IMR-90 (cell line): ENCODE data around the gene PARP12. TPM values are rescaled to one million over a fixed set of nuclear protein-coding genes. Genes with fewer than 3 reads are reported as not detected.

Source experiments
- ATAC-seq: fragments of 200-7000 bp; cut with Tn5 transposase; 2 replicates; pipeline ENCODE4 v1.9.1; 2020; ENCODE audit warnings: low read depth, mild to moderate bottlenecking, moderate library complexity
- BruUV-seq: library from RNA; stranded (reverse); fragments of 400-500 nt; replicated peaks from 2 replicates; lab custom pipeline; 2021; lab: Mats Ljungman, UMichigan
- CTCF ChIA-PET: fragments of 300-600 bp; formaldehyde crosslinking; extraction: SDS; loops from one replicate; lab custom pipeline; 2021; ENCODE audit warnings: antibody characterized with exemption; lab: Yijun Ruan, JAX
- POLR2A ChIA-PET: fragments of 300-600 bp; sonication (Branson Sonifier 250); formaldehyde crosslinking; loops from one replicate; lab custom pipeline; 2022; ENCODE audit warnings: antibody characterized with exemption; ENCODE audit not compliant: unreplicated experiment; lab: Charles Lee
- DNase-seq: peaks from one replicate; pipeline ENCODE4 v3.0.0; 2013
- H2AFZ ChIP-seq: replicated peaks from 2 replicates; pipeline ENCODE3; 2013; ENCODE audit warnings: low read length, mild to moderate bottlenecking; ENCODE audit not compliant: poor library complexity
- H2AK5ac ChIP-seq: 2 replicates; pipeline ENCODE4 v1.6.1; 2013; ENCODE audit warnings: low read depth, low read length, inconsistent platforms
- H2AK9ac ChIP-seq: replicated peaks from 2 replicates; pipeline ENCODE3; 2013; ENCODE audit warnings: mild to moderate bottlenecking, low read depth, low read length, moderate library complexity; ENCODE audit not compliant: poor library complexity
- H2BK120ac ChIP-seq: 2 replicates; pipeline ENCODE4 v1.6.1; 2013; ENCODE audit warnings: low read depth, low read length, inconsistent platforms
- H2BK15ac ChIP-seq: 3 replicates; pipeline ENCODE4 v1.6.1; 2013; ENCODE audit warnings: low read depth, low read length, inconsistent platforms
- H2BK20ac ChIP-seq: 2 replicates; pipeline ENCODE4 v1.6.1; 2013; ENCODE audit warnings: low read depth, mild to moderate bottlenecking, inconsistent platforms, low read length, moderate library complexity
- H2BK5ac ChIP-seq: 2 replicates; pipeline ENCODE4 v1.6.1; 2013; ENCODE audit warnings: mild to moderate bottlenecking, low read depth, low read length, inconsistent platforms; ENCODE audit not compliant: poor library complexity, severe bottlenecking
- H3K14ac ChIP-seq: replicated peaks from 2 replicates; pipeline ENCODE4 v1.6.1; 2013; ENCODE audit warnings: low read depth, low read length, inconsistent platforms
- H3K18ac ChIP-seq: 2 replicates; pipeline ENCODE4 v1.6.1; 2013; ENCODE audit warnings: low read depth, low read length, control low read depth
- H3K23ac ChIP-seq: 2 replicates; pipeline ENCODE4 v1.6.1; 2013; ENCODE audit warnings: low read depth, low read length, inconsistent platforms
- H3K27ac ChIP-seq: 2 replicates; pipeline ENCODE4 v1.5.1; 2013; ENCODE audit warnings: mild to moderate bottlenecking, control low read depth, low read length; ENCODE audit not compliant: insufficient read depth
- H3K27me3 ChIP-seq: 2 replicates; pipeline ENCODE4 v1.6.1; 2013; ENCODE audit warnings: low read length; ENCODE audit not compliant: control insufficient read depth, insufficient read depth
- H3K36me3 ChIP-seq: 2 replicates; pipeline ENCODE4 v1.6.1; 2013; ENCODE audit warnings: low read length, mixed read lengths; ENCODE audit not compliant: control insufficient read depth, insufficient read depth
- H3K4ac ChIP-seq: 2 replicates; pipeline ENCODE4 v1.6.1; 2013; ENCODE audit warnings: low read depth, low read length, inconsistent platforms
- H3K4me1 ChIP-seq: 2 replicates; pipeline ENCODE4 v1.6.1; 2013; ENCODE audit warnings: low read length, mixed read lengths; ENCODE audit not compliant: control insufficient read depth, insufficient read depth
- H3K4me2 ChIP-seq: 2 replicates; pipeline ENCODE4 v1.6.1; 2013; ENCODE audit warnings: low read depth, mild to moderate bottlenecking, control low read depth, low read length, moderate library complexity
- H3K4me3 ChIP-seq: 2 replicates; pipeline ENCODE4 v1.5.1; 2013; ENCODE audit warnings: low read depth, mild to moderate bottlenecking, control low read depth, low read length, moderate library complexity; ENCODE audit not compliant: insufficient read depth
- H3K56ac ChIP-seq: 2 replicates; pipeline ENCODE4 v1.6.1; 2013; ENCODE audit warnings: low read length, inconsistent platforms; ENCODE audit not compliant: insufficient read depth; ENCODE audit errors: extremely low read depth
- H3K79me1 ChIP-seq, 2 experiments: 2 replicates each; pipeline ENCODE4 v1.6.1; 2013; ENCODE audit warnings: low read length in 2 of 2, inconsistent platforms in 1 of 2, low read depth in 1 of 2
- H3K9ac ChIP-seq: 2 replicates; pipeline ENCODE4 v1.6.1; 2013; ENCODE audit warnings: low read depth, low read length, control low read depth
- H3K9me1 ChIP-seq: 2 replicates; pipeline ENCODE4 v1.6.1; 2013; ENCODE audit warnings: low read length, inconsistent platforms; ENCODE audit not compliant: insufficient read depth
- H3K9me3 ChIP-seq: 2 replicates; pipeline ENCODE4 v1.6.1; 2013; ENCODE audit warnings: low read length; ENCODE audit not compliant: control insufficient read depth, insufficient read depth
- H4K20me1 ChIP-seq: 2 replicates; pipeline ENCODE4 v1.6.1; 2013; ENCODE audit warnings: low read length, inconsistent platforms; ENCODE audit not compliant: insufficient read depth
- H4K5ac ChIP-seq: 2 replicates; pipeline ENCODE4 v1.6.1; 2013; ENCODE audit warnings: mild to moderate bottlenecking, low read depth, low read length, control low read depth
- H4K8ac ChIP-seq, 2 experiments: 2 replicates each; pipeline ENCODE4 v1.6.1; 2013; ENCODE audit warnings: low read depth in 2 of 2, low read length in 2 of 2, control low read depth in 1 of 2, inconsistent platforms in 1 of 2
- H4K91ac ChIP-seq: 2 replicates; pipeline ENCODE4 v1.6.1; 2013; ENCODE audit warnings: low read depth, low read length, inconsistent platforms; ENCODE audit not compliant: insufficient read depth
- BHLHE40 ChIP-seq: fragments of 150-350 bp; IDR thresholded peaks from 2 replicates; pipeline ENCODE4 v1.6.1; 2016; ENCODE audit warnings: mild to moderate bottlenecking, low read depth, low read length
- ELK1 ChIP-seq: fragments of 150-350 bp; IDR thresholded peaks from 2 replicates; pipeline ENCODE4 v1.6.1; 2016; ENCODE audit warnings: low read depth, mild to moderate bottlenecking, low read length, moderate library complexity, borderline replicate concordance
- MAFK ChIP-seq: IDR thresholded peaks from 2 replicates; pipeline ENCODE4 v1.6.1; 2012; ENCODE audit warnings: low read depth, low read length, improper control_type of control experiment
- MXI1 ChIP-seq: IDR thresholded peaks from 2 replicates; pipeline ENCODE4 v1.6.1; 2012; ENCODE audit warnings: low read depth, mild to moderate bottlenecking, low read length, moderate library complexity, borderline replicate concordance
- SMC3 ChIP-seq: fragments of 150-350 bp; IDR thresholded peaks from 2 replicates; pipeline ENCODE4 v1.6.1; 2016; ENCODE audit warnings: low read depth, mild to moderate bottlenecking, antibody characterized with exemption, low read length, moderate library complexity
- WGBS, 2 experiments: methylation state at CpG; one replicate each; pipeline versions ENCODE4 v1.1.5 to v1.1.7; 2013; ENCODE audit warnings: missing lambda C conversion rate in 2 of 2; ENCODE audit not compliant: insufficient read length in 1 of 2; ENCODE audit errors: extremely low coverage in 2 of 2; 5-methylcytosine and 5-hydroxymethylcytosine counted together
- dilution Hi-C: fragments of 300-500 bp; cut with HindIII; formaldehyde crosslinking; loops from one replicate; pipeline ENCODE4 v1.14.3; 2018; ENCODE audit warnings: low sequenced_read_pairs; ENCODE audit not compliant: unreplicated experiment
- in situ Hi-C: fragments of 300-500 bp; cut with MboI; formaldehyde crosslinking; loops from 3 replicates; pipeline ENCODE4 v1.14.3; 2019; ENCODE audit warnings: low sequenced_read_pairs, inconsistent platforms, mixed read lengths
- intact Hi-C: fragments of 100-400 bp; cut with micrococcal nuclease; formaldehyde crosslinking; loops from 2 replicates; pipeline ENCODE4 v1.10.0; 2022
- polyA plus RNA-seq, 3 experiments: library from polyadenylated mRNA; depleted of rRNA; stranded (reverse); fragments of >200 nt; gene quantifications; 2 replicates each; pipeline ENCODE4 v1.2.3, GENCODE V29; 2012; ENCODE audit warnings: low replicate concordance in 1 of 3
- total RNA-seq: library from RNA; depleted of rRNA; stranded (reverse); fragments of >200 nt; gene quantifications from 2 replicates; pipeline ENCODE4 v1.2.3, GENCODE V29; 2012
- TF ChIP-seq, protein P1 (sequence below): fragments of 150-350 bp; IDR thresholded peaks from 2 replicates; pipeline ENCODE4 v1.6.1; 2017; ENCODE audit warnings: mild to moderate bottlenecking, antibody characterized with exemption, low read length, low read depth

Gene PARP12
- total and polyA plus RNA-seq, 2 of the 4 experiments (the other 2 are of a cell fraction): 7.2 to 11.3 TPM

DNA sequence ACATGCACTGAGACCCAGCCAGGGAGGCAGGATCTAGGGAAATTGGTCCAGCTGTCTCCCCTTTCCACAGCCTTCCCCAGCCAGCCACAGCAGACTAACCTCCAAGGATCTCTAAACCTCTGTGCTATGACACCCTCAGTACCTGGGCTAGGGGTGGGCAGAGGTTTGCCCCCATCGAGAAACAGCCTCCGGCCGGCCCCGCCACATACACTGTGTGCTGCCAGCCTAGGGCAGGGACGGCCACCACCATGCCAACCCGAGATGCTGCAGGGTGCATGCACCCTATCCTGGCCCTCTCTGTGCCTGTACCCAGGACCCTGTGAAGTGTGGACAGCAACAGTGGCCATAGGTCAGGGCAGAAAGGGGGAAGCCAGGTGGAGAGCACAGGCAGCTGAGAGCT lies 58.1 kb downstream of the PARP12 start:
- Histone ChIP-seq H3K27me3 (no peaks in the 10 kb centered on the region), H3K79me1 (no peaks in the 10 kb centered on the region; a peak in 1 of 4 replicates), H3K14ac (no peak overlapping the region), H3K4me2 (no peak overlapping the region), H3K56ac (no peak overlapping the region), H2BK15ac (no peak overlapping the region), H3K27ac (no peak overlapping the region), H4K20me1 (peaks cover 4% of the 10 kb centered on the region; the same call in 1 of the 2 replicates), H2BK20ac (no peak overlapping the region), H2AFZ (no peak overlapping the region), H3K9me1 (peaks cover 6% of the 10 kb centered on the region), H3K9me3 (no peaks in the 10 kb centered on the region), H3K23ac (no peak overlapping the region), H3K4me1 (peaks cover 2% of the 10 kb centered on the region; the same call in 1 of the 2 replicates), H4K91ac (no peak overlapping the region), H2AK9ac (no peak overlapping the region), H2AK5ac (no peak overlapping the region), H3K36me3 (no peaks in the 10 kb centered on the region), H3K4ac (no peak overlapping the region), H4K5ac (no peak overlapping the region), H2BK5ac (no peak overlapping the region), H4K8ac (no peak overlapping the region), H3K9ac (no peak overlapping the region), H3K4me3 (no peak overlapping the region), H3K18ac (no peak overlapping the region), H2BK120ac (no peak overlapping the region)
- ChIA-PET CTCF (no interaction called here), POLR2A (no interaction called here)
- BruUV-seq: no TSS peak
- ATAC-seq: no peak
- DNase-seq: no peak
- WGBS, 2 experiments: 95% methylated on average over 4 of the region's 6 CpGs; no CpG with 5 or more reads in 1 of the 2 experiments
- intact Hi-C loops (loop anchor here (1.0 to 5.0 kb wide), 4 partner anchors 322 to 662 kb away; partner anchors contain the start of gene FMC1), dilution Hi-C loops (no loop called here), in situ Hi-C loops (loop anchor here (5.0 to 10.0 kb wide), 4 partner anchors 227 to 570 kb away; partner anchors contain the start of gene HIPK2)
- TF ChIP-seq, protein P1, sequence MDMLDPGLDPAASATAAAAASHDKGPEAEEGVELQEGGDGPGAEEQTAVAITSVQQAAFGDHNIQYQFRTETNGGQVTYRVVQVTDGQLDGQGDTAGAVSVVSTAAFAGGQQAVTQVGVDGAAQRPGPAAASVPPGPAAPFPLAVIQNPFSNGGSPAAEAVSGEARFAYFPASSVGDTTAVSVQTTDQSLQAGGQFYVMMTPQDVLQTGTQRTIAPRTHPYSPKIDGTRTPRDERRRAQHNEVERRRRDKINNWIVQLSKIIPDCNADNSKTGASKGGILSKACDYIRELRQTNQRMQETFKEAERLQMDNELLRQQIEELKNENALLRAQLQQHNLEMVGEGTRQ: no peak
- TF ChIP-seq MXI1: no peak
- TF ChIP-seq MAFK: no peak
- no peak for TF ChIP-seq BHLHE40
- no peak for TF ChIP-seq ELK1
- TF ChIP-seq SMC3: no peak
